ENCODE results near the gene NTN4.

DNA sequence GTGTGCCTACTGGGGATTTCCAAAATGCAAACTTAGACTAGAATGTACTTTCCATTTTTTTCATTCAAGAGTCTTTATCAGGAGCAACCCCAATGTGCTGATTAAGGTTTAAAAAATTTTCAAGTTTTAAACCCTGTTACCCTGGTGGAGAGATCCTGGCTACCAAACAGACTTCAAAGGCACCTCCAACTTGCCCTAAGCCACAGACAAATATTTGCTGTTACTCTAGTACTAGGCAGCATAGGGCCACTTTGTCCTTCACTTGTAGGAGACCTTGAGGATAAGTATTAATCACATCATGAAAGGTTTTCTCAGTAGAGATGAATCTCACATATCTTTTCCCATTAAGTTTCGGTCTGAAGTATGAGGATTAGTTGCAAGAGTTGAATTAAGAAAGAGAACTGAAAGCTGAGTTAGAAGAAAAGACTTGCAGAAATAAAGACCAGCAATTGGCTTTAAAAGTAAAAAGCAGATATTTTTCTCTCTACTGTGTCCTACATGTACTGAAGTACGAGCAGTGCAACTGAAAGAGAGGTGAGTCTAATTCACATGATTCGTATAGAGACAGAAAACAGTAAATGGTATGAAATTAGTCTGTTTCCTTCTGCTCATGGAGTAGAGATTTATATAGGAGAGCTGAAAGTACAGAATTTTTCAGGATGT lies 28.3 kb downstream of the NTN4 start:
- no peak for TF ChIP-seq EP300 (IDR thresholded peaks at IDR 0.05)
- TF ChIP-seq, protein P1, sequence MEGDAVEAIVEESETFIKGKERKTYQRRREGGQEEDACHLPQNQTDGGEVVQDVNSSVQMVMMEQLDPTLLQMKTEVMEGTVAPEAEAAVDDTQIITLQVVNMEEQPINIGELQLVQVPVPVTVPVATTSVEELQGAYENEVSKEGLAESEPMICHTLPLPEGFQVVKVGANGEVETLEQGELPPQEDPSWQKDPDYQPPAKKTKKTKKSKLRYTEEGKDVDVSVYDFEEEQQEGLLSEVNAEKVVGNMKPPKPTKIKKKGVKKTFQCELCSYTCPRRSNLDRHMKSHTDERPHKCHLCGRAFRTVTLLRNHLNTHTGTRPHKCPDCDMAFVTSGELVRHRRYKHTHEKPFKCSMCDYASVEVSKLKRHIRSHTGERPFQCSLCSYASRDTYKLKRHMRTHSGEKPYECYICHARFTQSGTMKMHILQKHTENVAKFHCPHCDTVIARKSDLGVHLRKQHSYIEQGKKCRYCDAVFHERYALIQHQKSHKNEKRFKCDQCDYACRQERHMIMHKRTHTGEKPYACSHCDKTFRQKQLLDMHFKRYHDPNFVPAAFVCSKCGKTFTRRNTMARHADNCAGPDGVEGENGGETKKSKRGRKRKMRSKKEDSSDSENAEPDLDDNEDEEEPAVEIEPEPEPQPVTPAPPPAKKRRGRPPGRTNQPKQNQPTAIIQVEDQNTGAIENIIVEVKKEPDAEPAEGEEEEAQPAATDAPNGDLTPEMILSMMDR (IDR thresholded peaks at IDR 0.05), result no peak

Measured in ovary (tissue), 3 donors.